ENCODE data around the gene KCNAB2.
"Not testable (repeated sequence)": the region's sequence is repeated elsewhere in the genome, so short reads cannot be mapped to it uniquely, and the experiment has no call there.

The KCNAB2 gene

DNA sequence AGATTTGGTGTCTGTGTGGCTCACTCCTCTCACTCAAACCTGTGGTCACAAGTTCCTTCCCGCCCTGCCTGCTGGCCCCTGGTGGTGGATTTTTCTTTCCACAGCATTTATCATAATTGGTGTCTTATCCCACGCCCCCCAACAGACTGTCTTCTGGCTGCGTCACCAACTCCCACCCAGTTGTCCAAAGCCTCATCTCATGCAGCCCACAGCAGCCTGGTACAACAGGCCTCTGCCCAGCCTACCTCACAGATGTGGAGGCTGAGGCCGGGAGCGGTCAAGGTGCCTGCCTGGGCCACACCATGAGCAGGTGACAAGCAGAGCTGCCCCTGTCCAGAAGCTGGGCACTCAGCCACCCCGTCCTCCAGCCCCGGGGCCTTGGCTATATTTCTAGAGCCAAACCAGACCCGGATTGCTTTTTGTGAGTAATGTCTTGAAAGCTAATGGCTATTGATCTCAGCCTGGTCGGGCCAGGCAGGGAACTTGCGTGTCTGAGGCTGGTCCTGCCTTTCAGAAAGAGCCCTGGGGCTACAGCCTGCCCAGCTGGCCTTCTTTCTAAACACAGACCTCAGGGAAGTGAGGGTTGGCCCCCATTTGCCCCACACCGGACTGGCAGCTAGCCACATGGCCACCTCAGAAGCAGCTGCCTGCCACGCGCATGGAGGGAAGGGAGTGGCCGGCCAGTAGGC lies 2.6 kb downstream of the KCNAB2 start:
- DNase-seq (ENCODE audit: insufficient read length), result no peak
- TF ChIP-seq POLR2AphosphoS5 (IDR thresholded peaks at IDR 0.05; ENCODE audit: low read depth, low read length), result no peak
- no peak for TF ChIP-seq TAF1 (IDR thresholded peaks at IDR 0.05; ENCODE audit: borderline replicate concordance, low read depth, low read length)
- no peak for TF ChIP-seq POLR2A (IDR thresholded peaks at IDR 0.05; ENCODE audit: low read depth, low read length)
- no peak for FAIRE-seq

DNA sequence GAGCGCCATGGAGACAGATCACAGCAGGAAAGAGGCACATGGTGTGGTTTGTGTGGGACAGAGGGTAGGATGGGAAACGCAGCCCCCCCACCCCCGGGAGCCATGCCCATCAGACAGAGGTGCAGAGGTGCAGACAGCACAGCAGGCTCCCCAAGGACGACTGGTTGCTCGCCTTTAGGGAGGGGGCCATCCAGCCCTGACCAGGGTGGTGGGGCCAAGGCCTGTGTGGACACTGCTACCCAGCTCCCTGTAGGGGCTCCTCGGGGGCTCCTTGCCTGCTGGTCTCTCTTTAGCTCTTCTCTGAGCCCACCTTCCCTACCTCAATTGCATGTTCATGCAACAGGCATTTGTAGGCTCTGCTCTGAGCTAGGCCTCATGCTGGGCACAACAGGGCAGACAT lies 3.7 kb downstream of the KCNAB2 start:
- DNase-seq (ENCODE audit: insufficient read length), result no peak
- no peak for TF ChIP-seq TAF1 (IDR thresholded peaks at IDR 0.05; ENCODE audit: borderline replicate concordance, low read depth, low read length)
- no peak for TF ChIP-seq POLR2A (IDR thresholded peaks at IDR 0.05; ENCODE audit: low read depth, low read length)
- no peak for TF ChIP-seq POLR2AphosphoS5 (IDR thresholded peaks at IDR 0.05; ENCODE audit: low read depth, low read length)
- no peak for FAIRE-seq

GRCh38 chr1:6051423-6051822 lies 5.7 kb downstream of the KCNAB2 start:
- FAIRE-seq, result no peak
- DNase-seq (ENCODE audit: insufficient read length), result no peak
- no peak for TF ChIP-seq POLR2A (IDR thresholded peaks at IDR 0.05; ENCODE audit: low read depth, low read length)
- no peak for TF ChIP-seq POLR2AphosphoS5 (IDR thresholded peaks at IDR 0.05; ENCODE audit: low read depth, low read length)
- TF ChIP-seq TAF1 (IDR thresholded peaks at IDR 0.05; ENCODE audit: borderline replicate concordance, low read depth, low read length), result no peak

DNA sequence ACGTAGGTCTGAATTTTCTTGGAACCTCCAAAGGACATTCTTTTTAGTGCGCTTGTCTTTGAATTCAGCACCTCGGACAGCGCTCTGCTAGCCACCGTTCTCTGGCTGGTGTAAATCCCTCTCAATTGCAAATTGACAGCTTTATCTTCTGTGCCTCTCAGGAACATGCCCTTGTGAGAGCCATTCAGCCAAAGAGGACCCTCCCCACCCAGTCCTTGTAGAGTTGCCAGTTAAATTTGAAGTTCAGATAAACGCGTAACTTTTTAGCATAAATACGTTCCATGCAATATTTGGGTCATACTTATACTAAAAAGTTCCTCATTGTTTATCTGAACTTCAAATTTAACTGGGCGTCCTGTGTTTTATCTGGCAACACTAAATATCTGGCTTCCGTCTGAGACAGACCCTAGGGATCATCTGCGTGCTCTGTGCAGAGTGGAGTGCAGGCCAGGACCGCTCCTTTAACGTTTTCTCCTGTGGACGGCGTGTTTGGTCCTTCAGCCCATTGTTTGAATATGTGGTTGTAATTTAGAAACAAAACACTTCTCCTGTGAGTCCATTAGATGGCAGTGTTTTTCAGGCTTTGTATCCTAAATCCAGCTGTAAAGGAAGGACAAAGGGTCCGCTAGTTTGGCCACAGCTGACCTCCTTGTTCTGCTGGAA lies 7.0 kb downstream of the KCNAB2 start:
- DNase-seq (ENCODE audit: insufficient read length) (no peak), FAIRE-seq (no peak)
- TF ChIP-seq TAF1 (IDR thresholded peaks at IDR 0.05; ENCODE audit: borderline replicate concordance, low read depth, low read length) (no peak), POLR2AphosphoS5 (IDR thresholded peaks at IDR 0.05; ENCODE audit: low read depth, low read length) (no peak), POLR2A (IDR thresholded peaks at IDR 0.05; ENCODE audit: low read depth, low read length) (no peak)

- FAIRE-seq (no peak), DNase-seq (ENCODE audit: insufficient read length) (no peak)
- no peak for TF ChIP-seq TAF1 (IDR thresholded peaks at IDR 0.05; ENCODE audit: borderline replicate concordance, low read depth, low read length)
- no peak for TF ChIP-seq POLR2A (IDR thresholded peaks at IDR 0.05; ENCODE audit: low read depth, low read length)
- TF ChIP-seq POLR2AphosphoS5 (IDR thresholded peaks at IDR 0.05; ENCODE audit: low read depth, low read length), result no peak
Observed at GRCh38 chr1:6053206-6053546, 7.5 kb downstream of the KCNAB2 start.

DNA sequence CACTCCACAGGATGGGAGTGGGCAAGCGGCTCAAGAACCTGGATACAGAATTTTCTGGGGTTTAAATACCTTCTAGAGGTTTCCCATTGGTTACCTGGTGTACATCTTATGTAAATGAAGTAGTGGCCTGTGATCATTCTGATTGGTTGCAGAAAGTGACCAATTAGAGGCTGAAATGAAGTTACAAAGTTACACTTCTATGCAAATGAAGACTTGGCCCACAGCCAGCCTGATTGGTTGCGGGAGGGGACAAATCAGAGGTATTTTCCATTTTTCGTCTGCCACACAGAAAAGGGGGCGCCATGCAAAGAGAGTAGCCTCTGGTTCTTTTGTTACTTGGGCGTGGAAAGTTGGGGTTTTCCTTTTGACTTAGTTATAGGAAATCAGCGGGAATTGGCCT lies 8.9 kb downstream of the KCNAB2 start:
- no peak for FAIRE-seq
- no peak for DNase-seq (ENCODE audit: insufficient read length)
- TF ChIP-seq TAF1 (IDR thresholded peaks at IDR 0.05; ENCODE audit: borderline replicate concordance, low read depth, low read length) (no peak), POLR2AphosphoS5 (IDR thresholded peaks at IDR 0.05; ENCODE audit: low read depth, low read length) (no peak)

DNA sequence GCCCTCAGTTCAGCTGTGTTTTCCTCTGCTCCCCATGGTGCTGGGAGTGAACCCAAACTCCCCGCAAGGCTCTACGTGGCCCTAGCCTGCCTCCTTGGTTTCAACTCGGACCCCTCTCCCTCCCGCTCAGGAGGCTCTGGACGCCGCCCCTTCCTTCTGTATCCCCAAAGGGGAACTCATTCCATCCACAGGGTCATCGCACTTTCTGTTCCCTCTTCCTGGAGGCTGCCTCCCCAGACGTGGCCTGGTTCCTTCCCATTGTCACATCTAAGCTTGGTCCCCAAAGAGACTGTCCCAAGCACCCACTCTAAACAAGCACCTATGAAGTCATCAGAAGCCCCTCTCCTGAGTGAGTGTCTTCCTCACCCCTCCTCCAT lies 10.9 kb downstream of the KCNAB2 start:
- FAIRE-seq, result no peak
- TF ChIP-seq POLR2A (IDR thresholded peaks at IDR 0.05; ENCODE audit: low read depth, low read length) (no peak), POLR2AphosphoS5 (IDR thresholded peaks at IDR 0.05; ENCODE audit: low read depth, low read length) (no peak), TAF1 (IDR thresholded peaks at IDR 0.05; ENCODE audit: borderline replicate concordance, low read depth, low read length) (no peak)
- no peak for DNase-seq (ENCODE audit: insufficient read length)

GRCh38 chr1:6057170-6057845 lies 11.6 kb downstream of the KCNAB2 start:
- DNase-seq (ENCODE audit: insufficient read length) (no peak), FAIRE-seq (no peak)
- TF ChIP-seq POLR2A (IDR thresholded peaks at IDR 0.05; ENCODE audit: low read depth, low read length), result no peak
- TF ChIP-seq POLR2AphosphoS5 (IDR thresholded peaks at IDR 0.05; ENCODE audit: low read depth, low read length), result no peak
- no peak for TF ChIP-seq TAF1 (IDR thresholded peaks at IDR 0.05; ENCODE audit: borderline replicate concordance, low read depth, low read length)

DNA sequence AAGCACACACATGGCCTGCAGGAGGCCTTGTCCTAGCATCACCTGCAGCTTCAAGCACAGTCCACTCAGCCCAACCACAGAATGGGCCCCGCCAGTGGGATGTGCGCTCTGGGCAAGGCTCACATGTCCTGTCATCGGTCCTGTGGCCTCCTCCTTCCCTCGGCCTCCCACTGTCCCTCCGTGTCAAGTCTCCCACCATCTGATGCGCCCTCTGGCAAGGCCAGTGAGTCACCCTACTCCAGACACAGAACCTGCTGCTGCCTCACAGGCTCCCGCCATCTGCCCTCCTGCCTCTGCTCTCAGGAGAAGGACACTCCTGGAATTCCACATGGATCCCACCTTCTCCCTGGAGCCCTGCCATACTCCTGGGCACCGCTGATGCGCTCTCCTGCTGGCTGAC lies 14.2 kb downstream of the KCNAB2 start:
- FAIRE-seq (no peak), DNase-seq (ENCODE audit: insufficient read length) (no peak)
- no peak for TF ChIP-seq POLR2A (IDR thresholded peaks at IDR 0.05; ENCODE audit: low read depth, low read length)
- TF ChIP-seq POLR2AphosphoS5 (IDR thresholded peaks at IDR 0.05; ENCODE audit: low read depth, low read length), result no peak
- no peak for TF ChIP-seq TAF1 (IDR thresholded peaks at IDR 0.05; ENCODE audit: borderline replicate concordance, low read depth, low read length)

DNA sequence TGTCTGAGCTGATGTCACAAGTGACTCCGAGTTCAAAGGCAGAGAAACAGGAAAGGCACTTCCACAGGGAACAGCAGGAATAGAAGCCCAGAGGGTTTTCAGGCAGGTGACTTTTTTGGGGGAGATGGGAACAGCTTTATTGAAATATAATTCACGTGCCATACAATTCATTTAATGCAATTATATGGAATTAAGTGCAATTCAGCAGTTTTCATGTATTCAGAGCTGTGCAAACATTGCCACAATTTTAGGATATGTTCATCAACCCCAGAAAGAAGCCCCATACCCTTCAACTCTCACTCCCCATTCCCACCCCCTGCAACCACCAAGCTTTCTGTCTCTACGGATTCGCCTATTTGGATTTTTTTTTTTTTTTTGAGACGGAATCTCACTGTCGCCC lies 17.0 kb downstream of the KCNAB2 start:
- DNase-seq (ENCODE audit: insufficient read length) (no peak), FAIRE-seq (no peak)
- TF ChIP-seq POLR2AphosphoS5 (IDR thresholded peaks at IDR 0.05; ENCODE audit: low read depth, low read length), result no peak
- no peak for TF ChIP-seq TAF1 (IDR thresholded peaks at IDR 0.05; ENCODE audit: borderline replicate concordance, low read depth, low read length)
- TF ChIP-seq POLR2A (IDR thresholded peaks at IDR 0.05; ENCODE audit: low read depth, low read length), result no peak

DNA sequence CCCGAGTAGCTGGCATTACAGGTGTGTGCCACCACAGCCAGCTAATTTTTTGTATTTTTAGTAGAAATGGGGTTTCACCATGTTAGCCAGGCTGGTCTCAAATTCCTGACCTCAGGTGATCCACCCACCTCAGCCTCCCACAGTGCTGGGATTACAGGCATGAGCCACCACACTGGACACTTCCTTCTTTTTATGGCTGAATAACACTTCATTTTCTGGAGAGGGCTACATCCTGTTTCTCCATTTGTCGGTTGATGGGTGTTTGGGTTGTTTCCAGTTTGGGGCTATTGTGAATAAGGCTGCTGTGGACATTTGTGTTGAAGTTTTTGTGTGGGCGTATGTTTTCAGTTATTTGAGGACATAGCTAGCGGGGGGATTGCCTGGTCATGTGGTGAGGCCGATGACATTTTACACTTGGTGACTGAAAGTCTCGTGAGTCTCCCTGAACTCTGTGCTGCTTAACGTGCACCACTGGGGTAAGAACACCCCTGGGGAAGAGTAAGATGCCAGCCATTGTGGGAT lies 17.9 kb downstream of the KCNAB2 start:
- not testable (repeated sequence) for FAIRE-seq

More for the DNA sequence above, 17.9 kb downstream of the KCNAB2 start:
- DNase-seq (ENCODE audit: insufficient read length), result not testable (repeated sequence)

Data from GM12892 (cell line).